HG02759 (cell line): Measurements from ENCODE around the gene ACY1.
A peak's percentile ranks its signal among the peaks of the same experiment; 100 is the strongest.

Source experiments
- ATAC-seq: cut with Tn5 transposase; IDR thresholded peaks from one replicate; pipeline ENCODE4 v1.9.1; 2021; ENCODE audit warnings: mild to moderate bottlenecking, moderate library complexity; ENCODE audit not compliant: unreplicated experiment

The ACY1 gene

DNA sequence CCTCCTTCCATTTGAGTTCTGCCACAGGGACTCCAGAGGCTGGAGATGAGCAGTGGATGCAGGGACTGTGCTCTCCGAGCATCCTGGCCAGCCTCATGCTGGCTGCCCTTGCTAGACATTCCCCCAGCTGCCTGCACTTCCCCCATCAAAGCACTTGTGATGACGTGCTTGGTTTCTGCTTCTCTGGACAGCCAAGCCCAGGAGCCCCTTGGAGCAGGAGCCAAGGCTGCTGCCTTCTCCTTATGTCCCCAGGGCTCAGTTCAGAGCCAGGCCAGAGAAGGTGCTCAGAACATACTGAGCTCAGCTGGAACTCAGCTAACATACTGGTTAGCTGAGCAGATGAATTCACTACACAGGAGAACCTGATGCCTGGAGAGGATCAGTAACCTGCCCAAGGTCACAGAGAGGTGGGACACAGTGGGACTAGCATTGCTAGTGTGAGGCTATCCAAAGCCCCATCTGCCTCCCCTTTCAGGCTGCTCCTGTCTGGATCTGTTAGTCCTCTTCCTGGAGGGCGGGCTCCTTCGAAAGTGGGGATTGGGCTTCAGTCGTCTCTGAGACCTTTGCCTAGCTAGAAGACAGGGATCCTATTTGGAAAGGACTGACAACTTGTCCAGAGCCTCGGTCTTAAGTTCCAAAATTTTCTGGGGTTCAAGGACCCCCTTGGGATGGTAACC is 20.3 kb upstream of the ACY1 start:
- no peak for ATAC-seq

DNA sequence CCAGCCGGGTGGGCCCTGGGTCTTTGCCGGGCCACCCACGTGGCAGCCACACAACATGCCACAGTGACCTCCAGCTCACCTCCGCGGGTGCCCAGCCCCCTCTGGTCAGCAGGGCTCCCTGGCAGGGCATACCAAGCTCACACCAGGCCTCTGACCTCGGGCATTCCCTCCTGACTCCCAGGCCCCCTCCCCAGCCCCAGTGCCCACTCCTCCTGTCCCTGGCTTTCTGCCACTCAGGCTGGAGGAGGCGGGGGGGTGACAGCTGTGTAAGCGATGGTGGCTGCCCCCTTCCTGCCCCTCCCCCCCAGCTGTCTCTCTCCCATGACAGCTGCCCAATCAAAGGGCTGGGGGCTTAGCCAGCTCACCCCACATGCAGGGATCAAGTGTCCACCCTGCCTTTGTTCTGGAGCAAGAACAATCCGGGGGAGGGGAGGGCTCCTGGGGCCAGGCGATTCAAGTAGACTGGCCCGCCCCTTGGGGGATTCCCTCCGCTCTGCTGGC is 19.3 kb upstream of the ACY1 start:
- no peak for ATAC-seq

DNA sequence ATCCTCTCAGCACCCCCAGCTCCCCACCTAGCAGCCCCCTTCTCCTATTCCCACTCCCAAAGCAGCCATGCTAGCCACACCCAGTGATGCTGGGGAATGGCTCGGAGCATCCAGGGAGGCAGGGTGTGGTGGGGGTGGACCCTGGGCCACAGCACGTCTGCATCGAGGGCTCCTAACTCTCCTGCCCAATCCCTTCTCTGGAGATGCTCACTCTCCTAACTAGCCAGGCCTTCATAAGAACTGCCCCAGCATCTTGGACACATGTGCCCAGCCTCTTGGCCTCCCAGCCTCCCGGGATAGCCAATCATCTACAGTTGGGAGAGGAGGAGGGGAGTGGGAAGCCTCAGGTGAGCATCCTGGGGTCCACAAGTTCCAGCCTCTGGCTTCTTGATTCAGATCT is 18.8 kb upstream of the ACY1 start:
- no peak for ATAC-seq

DNA sequence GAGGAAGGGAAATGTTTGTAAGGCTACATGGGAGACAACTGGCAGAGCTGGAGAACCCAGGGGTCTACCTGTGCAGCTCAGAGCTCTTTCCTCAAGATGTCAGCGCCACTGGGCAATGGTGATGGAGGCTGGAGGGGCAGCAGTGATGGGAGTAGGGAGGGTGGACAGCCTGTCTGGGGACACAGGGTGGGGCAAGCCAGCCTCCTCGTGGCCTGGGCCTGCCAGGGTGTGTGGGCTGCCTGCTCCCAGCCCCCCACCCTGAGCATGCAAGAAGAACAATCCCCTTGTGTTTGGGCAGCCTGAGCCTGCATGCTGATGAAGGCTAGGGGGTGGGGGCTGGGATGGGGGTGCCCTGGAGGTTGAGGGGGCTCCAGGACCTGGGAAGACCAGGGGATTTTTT is 17.3 kb upstream of the ACY1 start:
- no peak for ATAC-seq

DNA sequence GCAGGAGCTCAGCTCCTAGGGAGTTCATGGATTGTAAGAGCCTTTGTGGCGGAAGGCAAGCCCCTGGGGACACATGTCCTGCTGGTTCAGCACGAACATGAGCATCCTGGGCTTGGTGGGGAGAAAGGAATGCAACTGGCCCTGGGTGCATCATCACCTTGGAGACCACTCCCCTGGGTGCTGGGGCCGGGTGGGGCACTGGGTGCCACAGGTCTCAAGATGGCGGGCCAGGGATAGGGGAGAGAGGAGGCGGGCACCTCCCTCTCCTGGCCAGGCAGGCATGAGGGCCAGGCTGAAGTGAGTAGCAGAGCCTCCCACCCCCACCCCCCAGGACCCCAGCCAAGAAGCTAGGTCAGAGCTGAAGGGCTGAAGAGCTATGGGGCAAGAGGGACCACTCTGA is 16.8 kb upstream of the ACY1 start:
- ATAC-seq = no peak

DNA sequence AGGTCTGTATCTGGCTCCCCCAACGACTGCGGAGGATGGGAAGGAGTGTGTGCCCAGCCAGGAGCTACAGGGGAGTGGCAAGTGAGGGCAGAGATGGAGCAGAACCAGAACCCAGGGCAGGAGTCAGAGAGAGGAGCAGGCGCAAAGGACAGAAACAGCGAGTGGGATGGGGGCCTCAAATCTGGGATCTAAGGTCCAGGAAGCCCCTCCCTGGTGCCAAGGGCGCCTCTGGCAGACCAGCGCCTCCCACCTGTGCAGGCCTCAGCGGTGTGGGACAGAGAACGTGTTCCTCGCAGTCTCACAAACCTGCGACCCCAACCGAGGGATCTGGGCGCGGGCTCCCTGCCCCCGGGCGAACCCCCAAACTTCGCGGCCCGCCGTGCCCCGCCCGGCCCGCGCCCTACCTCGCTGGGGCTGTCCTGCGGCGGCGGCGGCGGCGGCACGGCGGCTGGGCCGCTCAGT is 16.4 kb upstream of the ACY1 start:
- peak; percentile 52 for ATAC-seq

DNA sequence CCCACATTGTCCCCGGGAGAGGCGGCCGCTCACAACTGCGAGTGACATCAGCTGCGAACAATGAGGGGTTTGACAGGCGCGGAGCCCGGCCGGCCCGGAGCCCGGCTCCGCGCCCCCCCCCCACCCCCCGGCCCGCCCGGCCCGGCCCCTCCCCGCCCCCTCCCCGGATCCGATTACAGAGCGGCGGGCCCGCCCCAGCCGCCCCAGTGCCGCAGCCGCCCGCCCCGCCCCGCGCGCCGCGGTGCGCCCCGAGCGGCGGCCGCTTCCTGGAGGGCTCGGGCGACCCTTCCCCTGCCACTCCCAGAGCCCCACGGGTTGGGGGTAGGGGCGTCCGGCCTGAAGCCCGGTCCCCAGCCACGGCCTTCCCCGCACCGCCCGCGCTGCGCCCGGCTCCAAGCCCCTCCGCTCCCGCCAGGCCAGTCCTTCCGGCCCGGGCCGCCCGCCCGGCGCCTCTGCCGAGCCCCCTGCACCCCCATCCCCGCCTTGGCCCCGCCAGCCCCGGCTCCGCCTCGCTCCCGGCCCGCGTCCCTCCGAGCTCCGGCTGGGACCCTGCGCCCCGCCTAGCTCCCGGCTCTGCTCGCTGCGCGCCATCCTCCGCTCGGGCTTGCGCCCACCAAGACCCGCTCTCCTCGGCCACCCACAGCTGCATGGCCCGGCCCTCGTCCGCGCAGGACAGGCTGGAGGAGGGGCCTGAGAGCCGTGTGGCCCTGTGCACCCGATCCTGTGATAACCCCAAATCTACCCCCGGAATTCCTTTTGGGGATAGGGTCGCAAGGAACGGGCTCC is 15.8 kb upstream of the ACY1 start, which contains the start of gene PCBP4:
TSS of gene PCBP4 (minus strand) at position 71 of the 786 bp plus-strand sequence. CDS start 6,214 bp downstream, outside the sequence.
- peak; percentile 63 for ATAC-seq

DNA sequence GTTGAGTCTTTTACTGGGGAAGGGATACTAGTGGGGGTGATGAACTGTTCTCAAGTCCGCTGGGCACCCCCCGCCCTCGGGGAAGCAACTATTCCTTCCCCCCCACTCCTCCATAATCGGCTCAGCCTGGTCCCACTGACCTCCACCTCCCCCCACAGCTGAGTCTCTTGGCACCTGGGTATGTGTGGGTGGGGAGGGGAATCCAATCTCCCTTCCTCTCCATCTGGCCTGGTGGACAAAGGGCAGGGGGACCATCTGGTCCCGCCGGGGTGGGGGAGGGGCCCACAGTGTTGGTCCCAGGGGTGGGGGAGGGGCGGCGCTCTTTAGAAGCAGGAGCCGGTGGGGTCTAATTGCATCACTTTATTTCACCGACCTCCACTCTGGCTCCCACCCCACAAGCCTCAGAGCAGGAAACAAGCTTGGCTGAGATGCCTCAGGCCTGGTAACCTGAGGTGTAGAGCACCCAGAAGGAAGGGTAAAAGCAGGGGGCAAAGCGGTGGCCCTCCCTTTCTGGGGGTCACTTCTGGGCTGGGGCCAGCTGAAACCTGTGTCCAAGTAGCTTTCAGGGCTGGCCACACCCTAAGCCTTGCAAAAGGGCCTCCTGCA is 15.1 kb upstream of the ACY1 start:
- ATAC-seq = no peak

DNA sequence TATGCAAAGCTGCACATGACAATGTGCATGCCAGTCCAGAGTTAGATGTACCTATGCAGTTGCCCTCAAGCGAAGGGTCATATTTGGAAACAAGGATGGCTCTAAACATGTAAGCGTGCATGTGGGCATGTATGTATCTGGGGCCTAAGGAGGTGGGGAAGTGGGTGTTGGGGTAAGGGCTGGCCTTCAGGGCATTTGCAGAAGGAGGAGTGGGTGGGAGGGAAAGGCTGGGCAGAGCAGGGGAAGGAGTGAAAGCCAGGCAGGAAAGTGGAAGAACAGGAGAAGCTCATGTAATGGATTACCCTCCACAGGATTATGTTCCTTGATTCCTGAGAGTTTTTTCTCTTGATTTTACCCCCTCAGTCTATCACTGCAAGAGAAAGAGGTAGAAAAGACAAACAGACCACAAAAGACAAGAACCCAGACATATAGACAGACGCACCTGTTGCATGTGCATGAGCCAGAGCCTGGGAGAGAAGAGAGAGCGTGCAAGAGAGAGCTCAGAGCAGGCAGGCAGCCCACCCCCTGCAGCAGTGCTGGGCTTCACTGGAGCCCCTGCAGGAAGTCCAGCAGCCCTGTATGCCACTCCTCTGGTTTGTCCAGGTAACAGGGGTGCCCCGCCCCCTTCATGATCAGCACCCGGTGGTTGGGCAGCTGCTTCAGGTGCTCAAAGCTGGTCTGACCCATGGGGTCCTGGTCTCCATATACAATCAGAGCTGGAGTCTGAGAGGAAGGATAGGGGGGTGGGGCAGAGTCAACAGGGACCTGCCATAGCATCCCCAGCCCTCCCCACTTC is 14.3 kb upstream of the ACY1 start:
- ATAC-seq = no peak

DNA sequence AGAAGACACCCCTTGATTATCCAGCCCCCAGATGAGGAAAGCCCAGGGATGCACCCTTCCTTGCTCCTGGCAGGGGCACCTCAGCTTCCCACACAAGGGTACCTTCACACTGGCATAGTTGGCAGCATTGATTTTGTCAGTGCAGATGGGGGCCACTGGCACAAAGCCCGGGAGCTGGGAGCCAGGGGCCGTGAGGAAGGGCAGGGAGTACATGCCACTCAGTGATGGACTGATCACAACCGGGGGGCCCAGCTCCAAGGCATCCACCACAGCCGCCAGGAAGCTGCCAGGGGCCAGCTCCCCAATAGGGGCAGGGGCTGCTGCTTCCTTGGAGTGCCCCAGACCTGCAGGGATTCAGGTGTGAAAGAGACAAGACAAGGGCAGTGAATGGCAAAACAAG is 13.5 kb upstream of the ACY1 start:
- ATAC-seq = no peak

DNA sequence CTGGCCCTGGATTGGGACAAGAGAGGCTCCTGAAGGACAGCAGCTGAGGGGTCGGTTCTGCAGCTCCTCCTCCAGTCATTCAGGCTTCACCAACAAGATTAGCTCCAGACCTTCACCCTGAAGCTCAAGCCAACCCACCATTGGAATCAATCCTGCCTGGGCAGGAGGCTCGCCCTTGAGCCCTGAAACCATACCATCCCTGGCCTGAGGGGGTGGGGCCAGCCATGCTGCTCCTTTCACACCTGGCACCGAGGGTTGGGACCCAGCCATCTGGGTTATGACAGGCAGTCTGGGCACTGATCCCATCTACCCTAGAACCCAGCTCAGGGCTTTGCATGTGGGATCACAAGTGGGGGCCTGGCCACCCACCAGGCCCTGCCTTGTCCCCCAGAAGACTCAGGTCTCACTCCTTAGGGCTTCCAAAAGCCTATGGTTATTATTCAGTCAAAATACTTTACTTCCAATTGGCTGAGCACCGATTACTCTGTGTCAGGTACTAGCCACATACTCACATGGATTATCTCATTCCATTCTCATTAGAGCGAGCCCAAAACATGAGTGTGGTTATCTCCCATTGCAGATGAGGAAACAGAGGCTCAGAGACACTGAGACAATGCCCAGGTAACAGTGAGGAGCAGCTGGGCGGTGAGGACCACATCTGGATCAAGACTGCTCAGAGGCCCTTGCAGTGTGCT is 12.6 kb upstream of the ACY1 start:
- ATAC-seq = no peak

DNA sequence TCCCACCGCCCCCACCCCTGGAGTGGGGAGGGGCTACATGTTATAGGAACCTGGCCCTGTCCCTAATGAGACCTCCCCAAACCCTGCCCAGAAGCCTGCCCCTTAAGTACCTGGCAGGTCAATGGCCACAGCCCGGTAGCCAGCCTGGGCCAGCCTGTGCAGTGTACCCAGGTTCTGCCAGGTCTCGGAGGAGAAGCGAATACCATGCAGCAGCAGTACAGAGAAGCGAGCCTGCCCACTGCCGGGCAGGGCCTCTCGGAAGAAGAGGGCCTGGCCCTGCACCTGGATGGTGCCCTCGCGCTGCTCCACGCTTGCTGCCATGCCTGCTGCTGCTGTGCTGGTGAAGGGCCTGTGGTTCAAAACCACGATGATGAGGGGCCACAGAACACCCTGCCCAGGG is 12.0 kb upstream of the ACY1 start:
- no peak for ATAC-seq

DNA sequence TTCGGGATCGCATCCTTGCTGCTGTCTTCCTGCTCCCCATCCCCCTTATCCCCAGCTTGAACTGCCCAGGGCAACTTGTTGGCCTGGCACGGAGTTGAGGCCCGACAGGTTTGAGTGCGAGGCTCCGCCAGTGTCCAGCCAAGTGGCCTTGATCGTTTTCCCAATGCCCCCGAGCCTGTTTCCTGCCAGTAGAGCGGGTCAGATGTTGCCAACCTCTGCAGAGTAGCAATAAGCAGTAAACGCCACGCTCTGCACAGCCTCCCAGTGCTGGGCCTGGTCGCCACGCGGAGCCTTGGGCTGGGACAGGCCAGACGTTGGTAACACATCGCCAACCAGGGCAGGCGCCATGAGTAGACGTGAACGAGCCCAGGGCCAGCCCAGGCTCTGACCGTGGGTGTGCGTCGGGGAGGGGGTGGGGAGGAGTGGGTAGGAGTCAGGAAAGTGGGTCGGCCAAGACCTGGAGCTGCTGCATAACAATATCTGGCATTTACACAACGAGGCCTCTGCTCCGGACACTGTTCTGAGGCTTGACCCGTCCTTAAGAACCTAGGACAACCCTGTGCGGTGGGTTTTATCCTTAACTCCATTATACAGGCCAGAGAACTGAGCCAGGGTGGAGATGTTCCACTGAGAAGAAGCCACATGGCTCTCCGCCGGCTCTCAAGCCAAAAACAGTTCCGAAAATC is 8.9 kb upstream of the ACY1 start:
- ATAC-seq = peak; percentile 1

DNA sequence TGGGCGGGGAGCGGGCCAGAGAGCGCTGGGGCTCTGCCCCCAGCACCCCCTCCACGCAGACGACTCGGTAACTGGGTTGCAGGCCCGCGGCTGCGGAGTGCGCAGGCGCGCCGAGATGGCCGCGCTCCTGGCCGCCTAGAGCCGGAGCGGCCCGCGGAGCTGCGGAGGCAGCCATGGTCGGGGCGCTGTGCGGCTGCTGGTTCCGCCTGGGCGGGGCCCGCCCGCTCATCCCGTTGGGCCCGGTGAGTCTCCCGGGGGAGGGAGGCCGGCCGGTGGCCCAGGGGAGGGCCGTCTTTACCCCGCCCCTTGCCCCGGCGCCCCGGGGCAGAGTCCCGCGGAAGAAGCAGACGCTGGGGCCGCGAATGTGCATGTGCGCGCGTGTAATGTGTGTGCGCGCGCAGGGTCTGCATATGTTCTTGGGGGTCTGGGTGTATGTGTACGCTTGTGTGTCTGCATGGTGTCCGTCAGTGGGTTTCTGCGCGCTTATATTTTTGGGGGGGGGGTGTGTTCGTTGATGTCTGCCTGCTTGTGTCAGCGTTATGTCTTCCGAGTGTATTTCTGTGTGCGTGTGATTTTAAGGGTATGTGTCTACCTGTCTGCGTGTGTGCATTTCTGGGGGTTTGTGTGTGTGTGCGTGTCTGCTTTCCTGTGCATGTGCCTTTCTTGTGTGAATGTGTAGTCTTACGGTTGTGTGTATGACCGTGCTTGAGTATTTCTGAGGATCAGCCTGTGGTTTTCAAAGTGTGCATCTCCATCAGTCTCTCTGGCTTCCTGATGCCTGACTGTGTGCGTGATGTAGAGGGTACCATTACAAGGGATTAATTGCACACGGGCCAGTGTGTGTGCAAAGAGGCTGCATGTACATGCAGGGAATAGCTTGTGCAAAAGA is 8.1 kb upstream of the ACY1 start, which contains the start of gene ABHD14A:
TSS of gene ABHD14A (plus strand) at position 102 of the 889 bp plus-strand sequence. CDS start at position 174, 72 bp downstream.
- ATAC-seq = peak; percentile 69

DNA sequence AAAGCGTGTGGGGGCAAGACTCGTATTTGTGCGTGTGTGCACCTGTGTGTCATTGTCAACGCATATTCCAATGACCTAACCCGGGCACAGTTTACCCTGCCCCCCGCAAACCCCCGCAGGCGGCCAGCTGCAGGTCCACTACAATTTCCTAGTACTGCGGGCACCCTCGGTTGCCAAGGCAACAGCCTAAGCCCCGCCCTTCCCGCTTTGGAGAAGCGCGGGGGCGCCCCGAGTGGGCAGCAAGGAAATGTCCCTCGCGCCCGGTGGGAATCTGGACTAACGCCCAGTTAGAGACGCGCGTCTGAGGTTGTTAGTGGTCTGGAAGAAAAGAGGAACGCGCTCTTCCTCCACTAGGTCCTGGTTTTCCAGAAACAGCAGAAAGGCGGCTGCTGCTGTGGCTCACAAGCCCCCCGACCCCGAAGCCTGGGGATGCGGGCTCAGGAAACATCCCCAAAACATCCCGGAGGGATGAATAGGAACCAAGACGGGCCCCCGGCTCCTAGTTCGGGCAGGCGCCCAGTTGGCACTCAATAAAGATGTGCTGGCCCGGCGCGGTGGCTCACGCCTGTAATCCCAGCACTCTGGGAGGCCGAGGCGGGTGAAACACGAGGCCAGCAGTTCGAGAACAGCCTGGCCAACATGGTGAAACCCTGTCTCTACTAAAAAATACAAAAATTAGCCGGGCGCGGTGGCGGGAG is 7.3 kb upstream of the ACY1 start:
- no peak for ATAC-seq

DNA sequence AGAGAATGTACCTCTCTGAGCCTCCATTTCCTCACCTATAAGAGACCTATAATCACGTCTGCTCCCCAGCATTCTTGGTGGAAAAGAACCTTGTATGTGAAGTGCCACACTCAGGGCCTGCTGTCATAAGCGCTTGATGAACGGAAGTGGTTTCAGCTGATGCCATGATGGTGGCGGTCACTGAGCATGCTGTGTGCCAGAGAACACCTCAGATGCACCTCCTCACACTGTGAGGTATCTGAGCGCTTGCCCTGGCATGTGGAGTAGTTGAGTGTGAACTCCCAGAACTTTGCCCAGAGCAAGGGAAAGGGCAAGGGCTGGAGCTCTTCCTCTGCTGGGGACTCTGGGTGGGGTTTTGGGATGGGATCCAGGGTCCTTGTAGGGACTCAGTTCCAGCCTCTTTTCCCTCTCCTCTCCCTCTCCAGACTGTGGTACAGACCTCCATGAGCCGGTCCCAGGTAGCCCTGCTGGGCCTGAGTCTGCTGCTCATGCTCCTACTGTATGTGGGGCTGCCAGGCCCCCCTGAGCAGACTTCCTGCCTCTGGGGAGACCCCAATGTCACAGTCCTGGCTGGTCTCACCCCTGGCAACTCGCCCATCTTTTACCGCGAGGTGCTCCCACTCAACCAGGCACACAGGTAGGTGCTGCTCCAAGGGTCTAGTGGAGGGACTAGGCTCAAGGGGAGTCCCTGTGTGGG is 5.7 kb upstream of the ACY1 start:
- ATAC-seq = no peak

DNA sequence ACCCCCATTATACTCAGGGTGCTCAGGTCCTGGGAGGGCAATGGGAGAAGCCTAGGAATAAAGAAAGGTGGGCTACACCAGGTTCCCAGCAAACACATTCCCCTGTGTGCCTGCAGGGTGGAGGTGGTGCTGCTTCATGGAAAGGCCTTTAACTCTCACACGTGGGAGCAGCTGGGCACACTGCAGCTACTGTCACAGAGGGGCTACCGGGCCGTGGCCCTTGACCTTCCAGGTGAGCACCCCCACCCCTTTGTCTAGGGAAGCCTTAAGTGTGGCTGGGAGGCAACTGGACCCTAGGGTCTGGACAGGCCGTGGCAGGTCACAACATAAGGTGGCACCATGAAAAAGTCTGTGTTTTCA is 5.2 kb upstream of the ACY1 start:
- no peak for ATAC-seq
